GM18508 (cell line): ENCODE data around the gene ALDOC.

Source experiments
- ATAC-seq: cut with Tn5 transposase; IDR thresholded peaks from one replicate; pipeline ENCODE4 v1.9.1; 2021; ENCODE audit warnings: moderate number of reproducible peaks; ENCODE audit not compliant: insufficient read depth, unreplicated experiment

The ALDOC gene

DNA sequence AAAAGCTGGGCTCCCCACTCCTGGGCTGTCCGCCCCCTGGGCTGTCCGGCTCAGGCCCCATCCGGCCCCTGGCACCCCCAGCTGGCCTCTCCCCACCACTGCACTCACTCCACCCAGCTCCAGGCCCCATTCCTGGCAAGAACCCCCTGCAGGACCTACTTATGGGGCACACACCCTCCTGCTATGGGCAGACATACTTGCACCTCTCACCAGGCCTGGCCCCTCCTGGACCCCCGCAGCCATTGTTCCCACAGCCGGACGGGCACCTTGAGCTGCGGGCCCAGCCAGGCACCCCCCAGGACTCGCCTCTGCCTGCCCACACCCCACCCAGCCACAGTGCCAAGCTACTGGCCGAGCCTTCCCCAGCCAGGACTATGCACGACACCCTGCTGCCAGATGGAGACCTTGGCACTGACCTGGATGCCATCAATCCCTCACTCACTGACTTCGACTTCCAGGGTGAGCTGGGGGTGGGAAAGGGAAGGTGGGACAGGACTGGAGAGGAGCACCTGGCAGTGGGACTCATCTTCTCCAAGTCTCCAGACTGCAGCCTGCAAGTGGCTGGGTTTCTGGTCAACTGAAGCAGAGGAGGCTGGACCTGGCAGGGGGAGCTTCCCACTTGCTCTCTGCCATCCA is 41.8 kb downstream of the ALDOC start:
- no peak for ATAC-seq

DNA sequence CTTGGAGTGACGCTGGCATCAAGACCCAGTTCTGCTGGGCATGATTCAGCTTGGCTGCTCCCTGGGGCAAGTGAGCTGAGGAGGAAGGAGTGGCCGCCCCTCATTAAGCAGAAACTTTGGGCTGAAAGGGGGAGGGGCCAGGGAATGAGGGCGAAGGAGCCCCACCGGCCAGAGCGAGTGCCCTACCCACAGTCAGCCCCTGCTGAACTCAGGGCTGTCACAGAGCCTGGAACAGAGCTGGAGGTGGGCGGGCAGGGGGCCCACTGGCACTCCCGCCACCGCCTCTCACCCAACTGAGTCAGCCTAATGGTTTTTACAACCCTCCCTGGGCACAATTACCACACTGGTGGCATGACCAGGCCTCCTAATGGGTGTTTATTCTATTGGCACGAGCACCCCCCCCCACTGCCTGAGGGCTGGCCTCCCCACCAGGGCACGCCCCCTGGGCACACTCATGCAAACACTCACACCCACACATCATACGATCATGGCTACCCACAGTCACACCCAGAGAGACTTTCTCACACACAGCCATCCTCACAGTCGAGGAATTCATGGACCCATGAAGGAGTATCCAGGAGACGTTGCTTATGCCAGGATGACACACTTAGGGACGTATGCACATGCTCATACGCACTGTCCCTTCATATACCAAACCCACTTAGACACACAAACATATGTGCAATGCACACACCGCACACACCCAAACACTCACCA is 43.4 kb downstream of the ALDOC start:
- no peak for ATAC-seq

DNA sequence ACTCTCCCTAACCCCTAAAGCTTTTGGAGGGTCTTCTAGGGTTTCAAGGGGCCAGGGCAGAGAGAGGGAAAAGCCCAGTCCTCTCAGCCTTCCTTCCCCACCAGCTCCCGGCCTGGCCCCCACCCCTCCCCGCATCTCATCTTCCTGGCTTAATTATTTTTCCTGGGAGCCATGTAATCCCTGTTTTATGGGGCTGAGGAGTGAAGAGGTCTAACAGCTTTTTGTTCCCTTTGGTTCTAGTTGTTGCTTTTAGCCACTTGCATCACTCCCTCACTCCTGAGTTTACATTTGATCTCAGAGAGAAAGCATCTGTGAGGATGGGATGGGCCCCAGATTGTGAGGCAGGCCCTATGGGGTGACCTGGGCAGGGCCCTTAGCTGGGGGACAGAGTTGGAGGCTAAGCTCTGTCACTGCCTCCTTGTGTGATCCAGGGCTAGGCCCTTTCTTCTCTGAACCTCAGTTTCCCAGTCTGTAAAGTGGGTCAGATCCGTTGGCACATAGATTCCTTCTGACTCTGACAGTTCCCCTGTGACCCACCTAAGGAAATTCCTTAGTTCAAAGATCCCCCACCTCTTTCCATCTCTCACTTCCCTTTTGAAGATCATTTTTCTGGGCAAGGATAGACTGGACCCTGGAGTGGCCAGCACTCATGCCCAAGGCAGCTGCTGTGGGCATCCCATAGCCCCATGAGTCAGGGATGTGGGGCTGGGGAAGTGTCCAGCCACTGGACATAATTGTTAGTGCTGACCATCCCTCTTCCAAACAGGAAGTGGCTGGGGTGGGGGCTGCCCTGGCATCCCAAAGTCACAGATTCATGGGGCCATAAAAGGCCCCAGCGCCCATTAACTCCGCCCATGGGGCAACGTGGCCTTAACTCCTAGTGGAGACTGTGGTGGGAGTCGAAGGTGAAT is 44.4 kb downstream of the ALDOC start:
- ATAC-seq = no peak

DNA sequence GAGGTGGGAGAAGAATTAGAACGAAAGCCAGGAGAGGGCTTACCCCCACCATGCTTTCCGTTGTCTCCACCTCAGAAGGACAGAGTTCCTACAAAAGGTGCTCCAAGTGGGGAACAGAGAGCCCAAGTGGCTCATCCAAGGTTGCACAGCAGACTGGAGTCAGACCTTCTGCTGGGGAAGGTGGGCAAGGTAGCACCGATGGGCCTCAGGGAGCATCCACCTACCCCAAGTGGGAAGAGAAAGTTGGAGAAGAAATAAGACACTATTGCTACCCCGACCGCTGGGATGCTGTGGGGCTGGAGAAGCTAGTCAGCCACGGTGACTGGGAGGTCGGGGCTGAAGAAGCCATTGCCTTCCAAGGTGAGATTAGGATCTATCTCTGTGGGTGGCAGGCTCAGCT is 45.8 kb downstream of the ALDOC start:
- no peak for ATAC-seq

DNA sequence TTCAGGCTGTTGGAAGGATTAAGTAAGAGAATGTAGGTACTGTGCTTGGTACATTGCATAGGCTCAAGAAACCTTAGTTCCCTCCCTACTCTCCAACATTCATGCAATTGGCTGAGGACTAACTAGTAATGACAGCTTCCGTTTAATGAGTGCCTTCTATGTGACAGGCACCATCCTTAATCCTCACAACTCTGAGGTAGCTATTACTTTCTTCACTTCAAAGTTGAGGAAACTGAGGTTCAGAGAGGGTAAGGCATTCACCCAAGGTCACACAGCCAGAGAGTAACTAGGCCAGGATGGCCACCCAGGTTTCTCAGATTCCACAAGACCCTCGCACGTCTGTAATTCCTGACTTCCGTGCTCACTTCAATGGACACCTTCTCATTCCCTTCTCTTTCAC is 46.4 kb downstream of the ALDOC start:
- ATAC-seq = no peak

DNA sequence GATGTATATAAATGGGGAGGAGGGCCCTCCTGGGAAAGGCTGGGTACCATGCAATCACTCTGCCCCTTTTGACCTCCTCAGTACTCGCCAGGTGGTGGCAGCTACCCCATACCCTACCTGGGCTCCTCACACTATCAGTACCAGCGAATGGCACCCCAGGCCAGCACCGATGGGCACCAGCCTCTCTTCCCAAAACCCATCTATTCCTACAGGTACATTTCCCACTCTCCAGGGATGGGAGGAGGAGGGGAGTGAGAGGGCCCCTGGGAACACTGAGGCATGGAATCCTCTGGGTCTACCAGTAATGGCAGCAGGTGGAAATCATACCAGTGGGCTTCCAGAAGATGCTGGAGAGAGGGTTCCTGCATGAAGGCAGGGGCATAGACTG is 47.7 kb downstream of the ALDOC start:
- no peak for ATAC-seq

DNA sequence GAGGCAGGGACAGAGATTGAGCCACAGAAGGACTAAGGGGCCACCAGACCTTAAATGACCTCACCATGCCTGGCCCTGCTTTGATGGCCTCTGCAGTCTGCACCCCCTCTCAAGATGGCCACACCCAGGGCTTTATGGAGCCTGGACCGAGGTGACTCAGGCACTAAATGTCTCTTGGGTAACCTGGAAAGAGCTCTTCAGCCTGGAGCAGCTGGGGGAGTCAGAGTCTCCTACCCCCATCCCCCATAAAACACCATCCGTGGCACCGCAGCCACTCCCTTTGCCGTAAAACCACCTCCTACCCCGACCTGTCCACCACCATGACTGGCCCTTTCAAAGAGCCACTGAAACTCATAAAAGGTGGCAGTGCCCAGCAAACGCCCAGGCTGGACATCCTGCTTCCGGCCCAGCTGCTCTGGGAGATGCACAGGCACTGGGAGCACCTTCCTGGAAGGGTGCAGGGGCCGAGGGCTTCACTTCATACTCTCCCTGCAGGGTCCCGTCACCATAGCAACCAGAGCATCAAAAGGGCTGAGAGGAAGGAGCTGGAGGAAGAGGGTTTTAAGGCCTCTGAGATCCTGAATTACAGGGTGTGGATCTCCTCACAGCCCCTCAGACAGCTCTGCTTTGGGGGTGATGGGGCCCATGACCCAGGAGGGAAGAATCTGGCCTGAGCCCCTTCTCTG is 48.2 kb downstream of the ALDOC start:
- no peak for ATAC-seq

DNA sequence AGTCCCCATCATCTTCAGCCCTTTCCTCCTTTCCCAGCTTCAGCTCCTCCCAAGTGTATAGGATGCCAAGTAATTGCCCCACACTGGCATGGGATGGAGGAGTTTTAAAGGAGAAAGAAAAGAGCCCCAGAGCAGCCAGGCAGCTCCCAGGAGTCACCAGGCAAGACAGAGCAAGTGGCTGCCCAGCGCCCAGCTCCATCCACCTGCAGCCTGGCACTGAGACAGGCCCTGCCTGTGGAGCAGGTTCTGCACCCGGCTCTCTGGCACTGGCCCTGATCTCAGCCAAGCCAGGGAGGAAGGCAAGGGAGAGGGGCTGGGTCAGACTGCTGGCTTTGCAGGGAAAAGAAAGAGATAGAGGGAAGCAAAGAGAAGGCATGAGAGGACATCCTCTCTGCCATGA is 48.8 kb downstream of the ALDOC start:
- no peak for ATAC-seq

DNA sequence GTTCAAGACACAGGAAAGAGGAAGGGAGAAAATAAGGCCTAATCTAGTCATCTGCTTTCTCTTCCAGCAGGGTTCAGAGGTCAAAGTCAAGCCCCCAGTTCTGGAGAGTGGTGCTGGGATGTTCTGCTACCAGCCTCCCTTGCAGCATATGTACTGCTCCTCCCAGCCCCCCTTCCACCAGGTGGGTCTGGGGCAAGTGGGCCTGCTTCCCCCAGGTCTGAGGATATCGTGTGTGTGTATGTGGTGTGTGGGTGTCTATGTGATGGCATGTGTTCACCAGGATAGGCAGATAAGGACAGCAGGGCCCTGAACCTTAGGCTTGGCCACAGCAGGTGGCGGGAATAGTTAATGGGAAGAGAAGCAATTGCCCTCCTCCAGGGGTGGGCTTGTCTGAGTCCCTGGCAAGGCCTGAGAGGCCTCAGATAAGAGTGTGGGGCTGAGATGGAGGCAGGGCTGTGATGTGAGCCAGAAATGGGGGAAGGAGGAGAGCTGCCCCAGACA is 49.5 kb downstream of the ALDOC start:
- no peak for ATAC-seq

DNA sequence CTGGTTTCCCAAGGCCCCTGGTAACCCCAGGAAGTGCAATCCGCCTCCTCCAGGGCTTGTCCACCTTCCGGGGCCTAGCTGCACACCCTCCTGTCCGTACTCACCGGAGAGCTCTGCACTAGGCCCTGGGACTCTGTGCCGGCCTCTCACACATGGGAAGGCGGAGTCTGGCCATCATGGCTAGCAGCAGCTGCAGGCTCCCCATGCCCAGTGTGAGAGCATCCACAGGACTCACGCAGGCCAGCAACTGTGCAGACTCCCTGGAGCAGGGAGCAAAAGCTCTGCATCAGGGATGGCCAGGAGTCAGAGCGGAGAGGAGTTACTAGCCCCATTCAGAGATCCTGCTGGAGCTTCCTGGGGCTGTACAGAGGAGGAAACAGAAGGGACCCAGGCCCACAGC is 50.3 kb downstream of the ALDOC start:
- ATAC-seq = no peak

DNA sequence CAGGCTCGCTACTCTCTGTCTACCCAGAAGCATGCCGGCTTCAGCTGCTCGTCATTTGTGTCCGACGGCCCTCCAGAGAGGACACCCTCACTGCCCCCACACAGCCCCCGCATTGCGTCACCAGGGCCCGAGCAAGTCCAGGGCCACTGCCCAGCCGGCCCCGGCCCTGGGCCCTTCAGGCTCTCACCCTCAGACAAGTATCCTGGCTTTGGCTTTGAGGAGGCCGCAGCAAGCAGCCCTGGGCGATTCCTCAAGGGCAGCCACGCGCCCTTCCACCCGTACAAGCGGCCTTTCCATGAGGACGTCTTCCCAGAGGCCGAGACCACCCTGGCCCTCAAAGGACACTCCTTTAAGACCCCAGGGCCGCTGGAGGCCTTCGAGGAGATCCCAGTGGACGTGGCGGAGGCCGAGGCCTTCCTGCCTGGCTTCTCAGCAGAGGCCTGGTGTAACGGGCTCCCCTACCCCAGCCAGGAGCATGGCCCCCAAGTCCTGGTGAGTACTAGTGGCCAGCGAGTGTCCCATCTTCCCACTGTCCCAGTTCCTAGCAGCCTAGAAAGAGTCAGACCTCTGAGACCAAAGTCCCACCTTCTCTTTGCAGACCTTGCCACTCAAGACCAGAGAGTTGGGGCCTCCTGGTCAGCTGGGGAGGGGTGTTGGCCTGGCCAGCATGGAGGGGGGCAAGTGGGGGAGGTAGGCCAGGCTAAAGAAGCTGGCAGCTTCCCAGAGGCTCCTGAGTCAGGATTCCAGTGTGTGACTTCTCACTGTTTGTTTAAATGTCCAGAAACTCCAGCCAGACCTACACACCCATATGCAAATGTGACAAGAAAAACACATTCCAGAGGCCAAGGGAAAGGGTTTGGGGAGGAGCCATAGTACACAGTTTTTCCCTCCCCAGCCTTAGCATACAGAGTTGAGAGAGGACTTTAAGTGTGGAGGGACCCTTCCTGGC is 51.9 kb downstream of the ALDOC start:
- ATAC-seq = no peak

DNA sequence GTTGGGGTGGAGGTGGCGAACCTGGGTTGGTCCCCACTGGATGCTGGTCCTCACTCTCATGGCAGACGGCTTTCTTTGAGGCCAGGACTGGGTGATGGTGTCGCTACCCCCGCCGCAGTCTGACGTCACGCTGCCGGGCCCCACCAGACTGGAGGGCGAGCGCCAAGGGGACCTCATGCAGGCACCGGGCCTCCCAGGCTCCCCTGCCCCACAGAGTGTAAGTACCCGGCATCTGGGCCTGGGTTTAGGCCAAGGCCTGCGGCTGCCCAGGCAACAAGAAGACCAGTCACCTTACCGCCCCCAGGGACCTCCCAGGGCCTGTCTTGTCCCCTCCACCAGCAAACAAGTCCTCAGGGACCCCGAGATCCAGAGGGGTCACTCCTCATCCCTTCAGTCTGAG is 52.8 kb downstream of the ALDOC start:
- no peak for ATAC-seq

DNA sequence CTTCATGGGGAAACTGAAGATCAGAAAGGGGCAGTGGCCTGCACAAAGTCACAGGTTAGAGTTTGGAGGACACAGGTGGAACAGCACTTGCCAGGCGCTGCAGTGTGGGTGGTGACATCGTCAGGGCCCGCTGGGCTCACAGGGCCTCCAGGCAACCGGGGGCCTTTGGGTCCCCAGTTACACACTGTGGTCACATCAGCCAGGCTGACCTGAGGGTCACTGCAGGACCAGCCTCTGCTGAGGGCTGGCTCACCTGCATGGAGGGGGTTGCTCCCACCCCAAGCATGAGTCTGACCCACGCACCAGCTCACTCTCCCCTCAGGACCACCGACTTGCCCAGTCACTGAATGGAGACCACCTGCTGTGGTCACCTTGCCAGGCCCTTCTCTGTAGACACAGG is 53.5 kb downstream of the ALDOC start:
- no peak for ATAC-seq
